Osteocyte (in vitro differentiated cells): ENCODE measurements around the gene DUS2. TPM values are rescaled to one million over a fixed set of nuclear protein-coding genes. Genes with fewer than 3 reads are reported as not detected.
"Not testable (repeated sequence)": the region's sequence is repeated elsewhere in the genome, so short reads cannot be mapped to it uniquely, and the experiment has no call there.

Experiments used
- DNase-seq: peaks from one replicate; pipeline ENCODE4 v3.0.0; 2021; ENCODE audit warnings: mixed read lengths; ENCODE audit not compliant: unreplicated experiment; ENCODE audit errors: extremely low spot score
- H3K27ac Mint-ChIP-seq: one replicate; pipeline ENCODE4 v1.8.0; 2021; ENCODE audit warnings: mild to moderate bottlenecking, mixed read lengths; ENCODE audit not compliant: unreplicated experiment
- H3K27me3 Mint-ChIP-seq: one replicate; pipeline ENCODE4 v1.8.0; 2021; ENCODE audit warnings: mixed read lengths; ENCODE audit not compliant: unreplicated experiment
- H3K36me3 Mint-ChIP-seq: one replicate; pipeline ENCODE4 v1.8.0; 2021; ENCODE audit warnings: mixed read lengths; ENCODE audit not compliant: unreplicated experiment
- H3K4me1 Mint-ChIP-seq: one replicate; pipeline ENCODE4 v1.8.0; 2021; ENCODE audit warnings: mixed read lengths; ENCODE audit not compliant: unreplicated experiment
- H3K4me3 Mint-ChIP-seq: one replicate; pipeline ENCODE4 v1.8.0; 2021; ENCODE audit warnings: mild to moderate bottlenecking, moderate library complexity, mixed read lengths; ENCODE audit not compliant: unreplicated experiment
- H3K9me3 Mint-ChIP-seq: one replicate; pipeline ENCODE4 v1.8.0; 2021; ENCODE audit warnings: mixed read lengths; ENCODE audit not compliant: unreplicated experiment
- total RNA-seq: library from RNA; stranded (reverse); gene quantifications from 2 replicates; pipeline ENCODE4 v1.2.1, GENCODE V29; 2021
- TF ChIP-seq, protein P1 (sequence below): fragments of 200-600 bp; sonication (generic); IDR thresholded peaks from 2 replicates; pipeline ENCODE4 v1.5.0; 2021; ENCODE audit warnings: antibody characterized with exemption, mild to moderate bottlenecking, moderate library complexity

The DUS2 gene
- total RNA-seq, 1 donor from 2014 or later = 17.2 TPM

DNA sequence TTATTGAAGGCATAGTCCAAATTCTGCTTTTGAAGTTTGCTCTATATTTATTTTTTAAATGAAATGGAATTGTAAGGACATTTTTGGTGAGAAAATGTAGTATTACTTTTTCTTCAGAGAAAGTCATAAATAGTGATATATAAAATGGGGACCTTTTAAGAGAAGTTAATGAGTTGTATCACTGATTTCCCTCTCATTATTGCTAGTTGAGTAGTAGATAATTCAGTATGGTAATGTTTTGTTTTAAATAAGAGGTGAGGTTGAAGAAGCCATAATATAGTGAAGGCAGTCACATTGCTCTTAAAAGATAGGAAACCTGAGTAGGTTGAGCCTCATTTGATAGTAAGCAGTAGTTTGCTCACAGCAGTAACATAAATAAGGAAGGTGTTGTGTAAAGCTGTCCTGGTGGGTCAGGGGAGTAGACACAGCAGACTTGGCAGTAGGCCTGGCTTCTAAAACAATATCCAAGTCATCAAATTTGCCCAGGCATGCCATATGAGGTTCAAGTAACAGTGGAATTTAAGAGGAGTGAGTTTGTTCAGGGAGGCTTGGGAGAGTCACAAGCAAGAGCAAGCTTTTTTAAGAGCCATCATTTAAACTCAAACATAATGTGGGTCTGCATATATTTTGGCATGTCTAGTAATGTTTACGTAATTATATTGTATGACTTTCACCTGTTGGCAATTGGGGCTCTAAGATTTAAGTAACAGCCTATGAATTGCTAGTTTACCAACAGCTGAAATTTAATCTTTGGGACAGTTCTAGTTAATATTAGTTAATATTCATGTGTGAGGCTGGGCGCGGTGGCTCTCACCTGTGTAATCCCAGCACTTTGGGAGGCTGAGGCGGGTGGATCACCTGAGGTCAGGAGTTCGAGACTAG is 68.5 kb downstream of the DUS2 start:
- Mint-ChIP-seq H3K27me3 (no peaks in the 10 kb centered on the region), H3K27ac (peak overlapping the region; percentile 49), H3K4me3 (no peak overlapping the region), H3K36me3 (no peaks in the 10 kb centered on the region), H3K9me3 (no peaks in the 10 kb centered on the region), H3K4me1 (peaks cover 53% of the 10 kb centered on the region)
- TF ChIP-seq, protein P1, sequence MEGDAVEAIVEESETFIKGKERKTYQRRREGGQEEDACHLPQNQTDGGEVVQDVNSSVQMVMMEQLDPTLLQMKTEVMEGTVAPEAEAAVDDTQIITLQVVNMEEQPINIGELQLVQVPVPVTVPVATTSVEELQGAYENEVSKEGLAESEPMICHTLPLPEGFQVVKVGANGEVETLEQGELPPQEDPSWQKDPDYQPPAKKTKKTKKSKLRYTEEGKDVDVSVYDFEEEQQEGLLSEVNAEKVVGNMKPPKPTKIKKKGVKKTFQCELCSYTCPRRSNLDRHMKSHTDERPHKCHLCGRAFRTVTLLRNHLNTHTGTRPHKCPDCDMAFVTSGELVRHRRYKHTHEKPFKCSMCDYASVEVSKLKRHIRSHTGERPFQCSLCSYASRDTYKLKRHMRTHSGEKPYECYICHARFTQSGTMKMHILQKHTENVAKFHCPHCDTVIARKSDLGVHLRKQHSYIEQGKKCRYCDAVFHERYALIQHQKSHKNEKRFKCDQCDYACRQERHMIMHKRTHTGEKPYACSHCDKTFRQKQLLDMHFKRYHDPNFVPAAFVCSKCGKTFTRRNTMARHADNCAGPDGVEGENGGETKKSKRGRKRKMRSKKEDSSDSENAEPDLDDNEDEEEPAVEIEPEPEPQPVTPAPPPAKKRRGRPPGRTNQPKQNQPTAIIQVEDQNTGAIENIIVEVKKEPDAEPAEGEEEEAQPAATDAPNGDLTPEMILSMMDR = no peak
- no peak for DNase-seq

DNA sequence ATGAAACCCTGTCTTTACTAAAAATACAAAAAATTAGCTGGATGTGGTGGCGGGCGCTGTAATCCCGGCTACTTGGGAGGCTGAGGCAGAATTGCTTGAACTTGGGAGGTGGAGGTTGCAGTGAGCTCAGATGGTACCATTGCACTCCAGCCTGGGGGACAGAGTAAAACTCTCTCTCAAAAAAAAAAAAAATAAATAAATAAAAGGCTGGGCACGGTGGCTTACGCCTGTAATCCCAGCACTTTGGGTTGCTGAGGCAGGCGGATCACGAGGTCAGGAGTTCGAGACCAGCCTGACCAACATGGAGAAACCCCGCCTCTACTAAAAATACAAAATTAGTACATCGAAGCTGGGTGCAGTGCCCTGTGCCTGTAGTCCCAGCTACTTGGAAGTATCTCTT is 69.2 kb downstream of the DUS2 start:
- H3K27me3 Mint-ChIP-seq, H3K4me3 Mint-ChIP-seq, H3K9me3 Mint-ChIP-seq, DNase-seq, H3K36me3 Mint-ChIP-seq: not testable (repeated sequence)
- Mint-ChIP-seq H3K4me1 (peaks cover 49% of the 10 kb centered on the region), H3K27ac (peak overlapping the region; percentile 49)

DNA sequence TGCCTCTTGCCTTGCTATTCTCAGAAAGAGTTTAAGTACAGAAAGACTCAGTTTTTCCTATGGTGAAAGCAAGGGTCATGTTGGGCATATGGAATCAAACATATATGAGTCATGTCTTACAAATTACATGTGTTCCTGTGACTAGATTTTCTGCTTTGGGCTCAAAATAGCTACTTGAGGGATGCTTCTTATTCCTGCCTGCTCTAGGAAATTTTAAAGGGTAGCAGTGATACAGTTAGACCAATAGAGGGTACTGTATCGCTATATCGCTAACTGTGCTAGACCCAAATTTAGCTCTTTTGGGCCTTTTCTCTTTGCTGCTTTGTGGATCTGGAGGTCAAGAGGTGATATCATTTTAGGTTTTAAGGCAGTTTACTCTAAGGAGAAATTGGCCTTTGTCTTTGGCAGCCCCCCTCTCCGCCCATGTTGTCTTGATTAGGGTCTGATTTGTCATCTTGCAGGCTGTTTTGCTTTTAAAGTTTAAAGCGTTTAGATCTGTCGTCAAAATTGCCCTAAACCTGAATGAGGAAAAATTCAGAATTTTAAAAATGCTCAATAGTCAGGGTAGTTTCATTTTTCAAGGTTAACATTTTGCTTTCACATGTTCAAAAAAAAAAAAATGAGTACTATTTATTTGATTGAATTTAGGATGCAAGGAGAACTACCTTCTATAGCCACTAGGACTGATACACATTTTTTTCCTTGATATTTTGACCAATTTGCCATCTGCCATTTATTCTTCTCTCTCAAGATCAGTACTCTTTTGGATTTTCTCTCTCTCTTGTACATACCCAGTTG is 70.9 kb downstream of the DUS2 start:
- H3K9me3 Mint-ChIP-seq = no peaks in the 10 kb centered on the region
- peak overlapping the region; percentile 28 for H3K27ac Mint-ChIP-seq
- peaks cover 41% of the 10 kb centered on the region for H3K4me1 Mint-ChIP-seq
- H3K27me3 Mint-ChIP-seq = no peaks in the 10 kb centered on the region
- TF ChIP-seq, protein P1 = peak; percentile 56
- H3K36me3 Mint-ChIP-seq = no peaks in the 10 kb centered on the region
- H3K4me3 Mint-ChIP-seq = no peak overlapping the region
- DNase-seq = no peak

DNA sequence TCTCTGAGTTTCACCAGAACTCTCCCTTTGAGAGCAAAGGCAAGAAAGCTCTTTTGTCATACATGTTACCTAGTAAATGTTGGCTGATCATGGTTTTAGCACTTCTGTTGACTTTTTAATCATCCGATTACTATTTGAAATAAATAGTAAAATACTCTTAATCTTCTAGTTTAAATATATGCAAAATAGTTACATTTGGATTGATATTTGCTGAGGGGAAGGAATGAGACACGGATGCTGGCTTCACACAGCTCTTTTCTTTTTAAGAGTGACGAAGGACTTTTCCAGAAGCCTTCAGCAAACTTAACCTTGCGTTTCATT is 71.5 kb downstream of the DUS2 start:
- no peak for DNase-seq
- Mint-ChIP-seq H3K27ac (no peak overlapping the region), H3K9me3 (no peaks in the 10 kb centered on the region), H3K4me3 (no peak overlapping the region), H3K4me1 (peaks cover 40% of the 10 kb centered on the region), H3K36me3 (no peaks in the 10 kb centered on the region), H3K27me3 (no peaks in the 10 kb centered on the region)
- TF ChIP-seq, protein P1 = no peak

DNA sequence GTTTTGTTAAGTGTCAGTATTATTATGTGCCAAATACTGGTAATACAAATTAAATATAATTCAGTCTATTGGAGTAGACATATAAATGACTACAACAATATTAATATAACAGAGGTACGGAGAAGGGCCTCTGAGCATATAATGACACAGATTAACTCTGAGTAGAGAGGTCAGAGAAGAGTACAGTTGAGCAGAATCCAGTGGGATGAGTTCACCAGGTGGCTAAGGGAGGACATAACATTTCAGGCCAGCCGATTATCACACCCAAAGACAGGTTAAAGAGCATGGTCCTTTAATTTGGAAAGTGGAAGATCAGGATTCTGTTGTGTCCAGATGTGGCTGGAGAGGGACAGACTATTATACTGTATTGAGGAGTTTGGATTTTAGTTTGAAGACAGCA is 73.4 kb downstream of the DUS2 start:
- no peaks in the 10 kb centered on the region for H3K9me3 Mint-ChIP-seq
- peaks cover 25% of the 10 kb centered on the region for H3K4me1 Mint-ChIP-seq
- DNase-seq = no peak
- TF ChIP-seq, protein P1 = no peak
- peak overlapping the region; percentile 2 for H3K27ac Mint-ChIP-seq
- no peaks in the 10 kb centered on the region for H3K36me3 Mint-ChIP-seq
- H3K27me3 Mint-ChIP-seq = no peaks in the 10 kb centered on the region
- H3K4me3 Mint-ChIP-seq = no peak overlapping the region
